ENCODE measurements around the gene FRMD8.

The FRMD8 gene

GRCh38 chr11:65386307-65387140 is at the start of gene FRMD8:
Gene FRMD8 (plus strand): TSS chr11:65386637. CDS start chr11:65387037, 400 bp downstream.
- H3K4me3 ChIP-seq (ENCODE audit: low read depth, low read length) = peak within 1 kb of the TSS; percentile 87
- in situ Hi-C loops (cut with HindIII; ENCODE audit: low sequenced_read_pairs) = no loop called here
- peak; percentile 76 for DNase-seq (ENCODE audit: low read depth, low spot score)
- TF ChIP-seq CTCF (IDR thresholded peaks at IDR 0.05; ENCODE audit: low read depth, low read length) = no peak

- DNase-seq (ENCODE audit: low read depth, low spot score) = no peak
- TF ChIP-seq CTCF (IDR thresholded peaks at IDR 0.05; ENCODE audit: low read depth, low read length) = no peak
- in situ Hi-C loops (cut with HindIII; ENCODE audit: low sequenced_read_pairs) = no loop called here
- no peak overlapping the region for H3K4me3 ChIP-seq (ENCODE audit: low read depth, low read length)
Observed at GRCh38 chr11:65338676-65339075, 47.8 kb upstream of the FRMD8 start.

- no peak for DNase-seq (ENCODE audit: low read depth, low spot score)
- in situ Hi-C loops (cut with HindIII; ENCODE audit: low sequenced_read_pairs) = no loop called here
- H3K4me3 ChIP-seq (ENCODE audit: low read depth, low read length) = no peak overlapping the region
- no peak for TF ChIP-seq CTCF (IDR thresholded peaks at IDR 0.05; ENCODE audit: low read depth, low read length)
Observed at GRCh38 chr11:65340226-65340625, 46.2 kb upstream of the FRMD8 start.

- DNase-seq (ENCODE audit: low read depth, low spot score) = no peak
Observed at GRCh38 chr11:65341856-65342255, 44.6 kb upstream of the FRMD8 start.

GRCh38 chr11:65351511-65351910 is 34.9 kb upstream of the FRMD8 start:
- in situ Hi-C loops (cut with HindIII; ENCODE audit: low sequenced_read_pairs) = no loop called here
- no peak overlapping the region for H3K4me3 ChIP-seq (ENCODE audit: low read depth, low read length)
- DNase-seq (ENCODE audit: low read depth, low spot score) = no peak
- no peak for TF ChIP-seq CTCF (IDR thresholded peaks at IDR 0.05; ENCODE audit: low read depth, low read length)

More at GRCh38 chr11:65341856-65342255, 44.6 kb upstream of the FRMD8 start:
- TF ChIP-seq CTCF (IDR thresholded peaks at IDR 0.05; ENCODE audit: low read depth, low read length) = no peak
- no peak overlapping the region for H3K4me3 ChIP-seq (ENCODE audit: low read depth, low read length)
- in situ Hi-C loops (cut with HindIII; ENCODE audit: low sequenced_read_pairs) = no loop called here

GRCh38 chr11:65352783-65353182 is 33.7 kb upstream of the FRMD8 start:
- TF ChIP-seq CTCF (IDR thresholded peaks at IDR 0.05; ENCODE audit: low read depth, low read length) = peak; percentile 43
- in situ Hi-C loops (cut with HindIII; ENCODE audit: low sequenced_read_pairs) = no loop called here
- peak; percentile 29 for DNase-seq (ENCODE audit: low read depth, low spot score)
- H3K4me3 ChIP-seq (ENCODE audit: low read depth, low read length) = no peak overlapping the region

Measured in astrocyte of the spinal cord (primary cell).